HG03060 (cell line): ENCODE data around the gene NIPAL4.
"Not testable (repeated sequence)": the region's sequence is repeated elsewhere in the genome, so short reads cannot be mapped to it uniquely, and the experiment has no call there.

Experiments used
- ATAC-seq: cut with Tn5 transposase; IDR thresholded peaks from one replicate; pipeline ENCODE4 v1.9.1; 2021; ENCODE audit warnings: low read depth, moderate number of reproducible peaks; ENCODE audit not compliant: unreplicated experiment

The NIPAL4 gene

GRCh38 chr5:157481666-157482065, 21.7 kb downstream of the NIPAL4 start:
- ATAC-seq: no peak

GRCh38 chr5:157482702-157483101, 22.7 kb downstream of the NIPAL4 start:
- ATAC-seq: not testable (repeated sequence)

- ATAC-seq: no peak
Measured at GRCh38 chr5:157484768-157485167, 24.8 kb downstream of the NIPAL4 start.

- ATAC-seq: no peak
Measured at GRCh38 chr5:157485340-157485739, 25.3 kb downstream of the NIPAL4 start.

GRCh38 chr5:157485811-157486210, 25.8 kb downstream of the NIPAL4 start:
- no peak for ATAC-seq

DNA sequence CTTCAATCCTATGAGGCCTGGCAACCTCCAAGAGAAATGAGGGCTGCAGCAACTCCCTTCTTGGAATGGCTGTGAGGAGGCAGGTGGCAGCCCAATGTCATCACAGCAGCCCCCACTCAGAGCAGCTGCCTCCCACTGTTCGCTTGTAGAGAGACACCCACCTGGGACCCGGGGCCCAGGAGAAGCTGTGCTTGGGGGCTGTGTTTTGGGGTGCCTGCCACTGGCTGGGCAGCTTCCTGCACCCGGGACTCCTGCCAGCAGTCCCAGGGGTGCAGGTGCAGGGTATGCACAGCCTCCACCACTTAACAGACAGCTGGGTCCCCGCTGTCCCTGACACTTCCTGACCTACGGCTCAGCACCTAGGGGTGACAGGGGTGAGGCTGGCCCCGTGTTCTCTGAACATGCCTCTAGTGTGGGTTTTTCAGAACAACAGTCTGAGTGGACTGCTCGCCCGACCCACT, 26.2 kb downstream of the NIPAL4 start:
- no peak for ATAC-seq

DNA sequence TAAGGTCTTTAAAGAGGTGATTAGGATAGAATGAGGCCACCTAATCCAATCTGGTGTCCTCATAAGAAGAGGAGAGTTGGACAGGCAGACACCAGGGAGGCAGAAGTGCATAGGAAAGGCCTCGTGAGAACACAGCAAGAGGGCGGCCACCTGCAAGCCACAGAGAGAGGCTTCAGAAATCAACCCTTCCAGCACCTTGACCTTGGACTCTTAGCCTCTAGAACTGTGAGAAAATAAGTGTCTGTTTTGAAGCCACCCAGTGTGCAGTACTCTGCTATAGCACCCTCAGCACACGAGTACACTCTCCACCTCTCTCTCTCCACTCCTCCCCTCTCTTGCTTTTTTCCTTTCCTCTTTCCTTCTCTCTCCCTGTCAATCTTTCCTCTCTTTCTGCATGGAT, 26.8 kb downstream of the NIPAL4 start:
- no peak for ATAC-seq

DNA sequence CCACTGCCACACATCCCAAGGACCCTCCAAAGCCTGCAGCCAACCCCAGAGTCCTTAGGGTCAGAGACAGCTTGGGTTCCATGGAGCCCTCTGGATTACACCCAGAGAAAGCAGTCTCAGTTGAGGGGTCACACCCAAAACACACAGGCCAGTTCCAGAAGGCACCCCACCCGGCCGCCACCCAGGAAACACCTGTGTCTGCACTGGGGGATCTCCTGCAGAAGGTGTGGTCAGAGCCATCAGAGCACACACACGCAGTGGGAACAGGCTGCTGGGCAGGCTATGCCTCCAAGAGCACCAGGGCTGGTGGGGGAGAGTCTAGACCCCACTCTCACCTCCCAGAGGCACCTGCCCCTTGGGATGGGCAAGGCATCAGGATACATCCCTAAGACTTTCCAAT, 27.3 kb downstream of the NIPAL4 start:
- no peak for ATAC-seq

- ATAC-seq: no peak
Measured at GRCh38 chr5:157491471-157491995, 31.5 kb downstream of the NIPAL4 start.

DNA sequence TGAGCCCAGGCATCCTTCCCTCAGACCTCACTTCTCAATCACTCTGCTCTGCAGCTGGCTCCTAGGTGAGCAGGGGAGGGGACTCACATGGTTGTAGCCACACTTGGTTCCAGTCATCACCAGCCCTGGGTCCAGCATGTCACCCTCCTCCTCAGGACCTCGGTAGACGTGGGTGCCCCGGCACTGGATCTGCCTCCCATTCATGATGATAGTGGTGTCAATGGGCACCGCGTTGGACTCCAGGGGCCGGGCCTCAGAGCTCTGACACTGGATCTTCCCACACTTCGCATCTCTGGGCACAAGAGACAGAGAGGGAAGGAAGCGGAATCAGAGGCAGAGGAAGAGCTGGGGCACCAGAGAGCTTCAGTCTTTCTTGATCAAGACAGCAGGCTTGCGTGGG, 32.9 kb downstream of the NIPAL4 start:
- no peak for ATAC-seq

DNA sequence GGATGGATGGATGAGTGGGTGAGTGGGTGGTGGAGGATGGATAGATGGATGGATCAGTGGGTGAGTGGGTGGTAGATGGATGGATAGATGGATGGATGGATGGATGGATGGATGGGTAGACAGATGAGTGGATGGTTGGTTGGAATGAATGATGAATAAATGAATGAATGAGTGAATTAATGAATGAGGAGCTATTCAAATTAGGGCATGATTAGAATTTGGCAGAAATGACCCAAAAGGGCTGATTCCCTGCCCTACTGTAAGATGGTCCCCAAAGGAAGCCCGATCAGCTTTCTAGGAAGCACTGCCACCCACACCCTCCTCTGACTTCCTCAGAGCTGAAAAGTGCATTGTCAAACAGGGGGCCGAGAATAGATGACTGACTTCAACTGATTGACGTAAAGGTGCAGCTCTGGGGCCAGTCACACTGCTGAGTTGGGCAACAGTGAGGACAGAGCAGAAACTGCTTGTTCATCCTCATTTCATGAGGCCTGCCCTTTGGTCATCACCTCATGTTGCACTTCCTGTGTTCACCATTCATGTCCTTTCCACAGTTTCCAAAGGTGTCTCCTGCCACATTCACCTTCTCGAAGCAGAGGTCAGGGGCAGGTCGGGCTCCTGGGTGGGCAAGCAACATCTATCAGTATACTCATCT, 34.3 kb downstream of the NIPAL4 start:
- ATAC-seq: no peak

DNA sequence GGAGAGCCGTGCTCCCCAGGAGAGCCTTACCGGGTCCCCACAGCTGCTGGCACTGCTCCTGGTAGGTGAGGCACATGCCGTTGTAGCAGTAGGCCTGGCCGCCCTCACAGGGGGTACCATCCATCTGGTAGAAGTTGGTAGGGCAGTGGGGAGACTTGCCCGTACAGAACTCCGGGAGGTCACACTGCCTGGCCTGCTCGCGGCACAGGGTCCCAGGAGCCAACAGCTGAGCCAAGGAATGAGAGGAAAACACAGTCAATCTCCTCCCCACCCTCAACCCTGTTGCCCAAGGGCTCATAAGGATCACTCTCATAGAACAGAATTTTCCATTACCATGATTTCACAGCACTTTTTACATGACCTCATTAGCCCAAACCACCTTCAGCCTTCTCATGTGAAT, 36.9 kb downstream of the NIPAL4 start:
- no peak for ATAC-seq

DNA sequence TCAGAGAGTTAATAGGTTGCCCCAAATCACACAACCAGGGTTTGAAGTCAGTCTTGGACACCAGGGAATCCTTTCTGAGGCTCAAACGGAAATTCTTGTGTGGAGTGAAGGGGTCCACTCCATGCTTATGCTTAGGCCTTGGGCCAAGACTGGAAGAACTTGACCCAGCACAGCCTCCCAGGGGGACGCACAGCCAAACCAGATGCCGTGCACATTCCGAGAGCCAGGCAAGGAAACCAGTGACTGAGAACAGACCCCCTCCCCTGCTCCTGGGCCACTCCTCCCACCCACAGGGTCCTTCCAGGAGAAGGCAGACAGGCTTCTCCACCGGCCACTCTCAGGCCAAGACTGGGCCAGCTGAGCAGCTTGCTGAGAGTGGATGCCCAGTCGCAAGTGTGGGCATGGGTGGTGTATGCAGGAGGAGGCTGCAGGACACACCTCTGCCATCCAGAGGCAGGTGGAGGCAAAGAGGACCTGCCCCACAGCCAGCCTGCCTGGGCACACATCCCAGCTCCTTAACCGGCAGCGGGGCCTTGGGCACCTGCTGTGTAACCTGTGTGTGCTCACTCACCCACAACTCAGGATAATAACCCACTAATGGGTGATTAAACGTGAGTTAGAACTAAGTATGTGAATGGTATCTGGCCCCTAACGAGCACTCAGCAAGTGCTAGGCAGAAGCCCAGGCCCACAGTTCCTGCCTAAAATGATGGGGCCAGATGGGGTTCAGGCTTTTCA, 38.0 kb downstream of the NIPAL4 start:
- no peak for ATAC-seq

DNA sequence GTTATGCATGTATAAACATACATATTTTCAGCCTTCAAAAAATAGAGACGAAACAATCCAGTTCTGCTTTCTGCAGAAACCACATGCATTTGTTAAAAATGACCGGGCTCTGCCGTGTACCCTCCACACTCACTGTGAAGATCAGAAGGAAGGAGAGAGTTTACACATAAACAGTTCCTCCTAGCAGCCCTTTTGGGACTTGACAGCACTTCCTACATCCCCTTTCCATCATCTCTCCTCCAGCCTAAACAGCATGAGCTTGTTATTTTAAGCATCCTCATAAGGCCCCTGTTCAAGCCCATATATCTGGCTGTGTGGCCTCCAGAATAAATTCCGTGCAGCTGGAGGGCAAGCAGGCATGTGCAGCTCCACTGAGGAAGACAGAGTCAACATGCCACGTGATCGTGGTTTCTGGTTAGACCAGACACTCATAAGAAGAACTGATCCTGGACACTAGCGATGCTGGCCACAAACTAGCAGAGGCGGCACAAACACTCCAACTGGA, 42.2 kb downstream of the NIPAL4 start:
- ATAC-seq: peak; percentile 63

DNA sequence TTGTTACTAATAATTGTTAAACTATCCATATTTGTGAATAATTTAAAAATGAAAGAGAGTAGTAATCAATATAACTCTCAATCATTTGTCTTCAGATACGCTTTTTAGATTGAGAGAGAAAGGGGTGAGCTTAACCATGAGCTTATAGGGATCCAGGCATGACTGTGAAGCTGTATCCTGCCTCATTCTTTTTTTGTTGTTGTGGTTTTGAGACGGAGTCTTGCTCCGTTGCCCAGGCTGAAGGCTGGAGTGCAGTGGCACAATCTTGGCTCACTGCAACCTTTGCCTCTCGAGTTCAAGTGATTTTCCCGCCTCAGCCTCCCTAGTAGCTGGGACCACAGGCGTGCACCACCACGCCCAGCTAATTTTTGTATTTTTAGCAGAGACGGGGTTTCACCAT, 44.0 kb downstream of the NIPAL4 start:
- no peak for ATAC-seq

GRCh38 chr5:157505496-157505895, 45.5 kb downstream of the NIPAL4 start:
- no peak for ATAC-seq

- ATAC-seq: no peak
Measured at GRCh38 chr5:157506066-157506590, 46.1 kb downstream of the NIPAL4 start.

DNA sequence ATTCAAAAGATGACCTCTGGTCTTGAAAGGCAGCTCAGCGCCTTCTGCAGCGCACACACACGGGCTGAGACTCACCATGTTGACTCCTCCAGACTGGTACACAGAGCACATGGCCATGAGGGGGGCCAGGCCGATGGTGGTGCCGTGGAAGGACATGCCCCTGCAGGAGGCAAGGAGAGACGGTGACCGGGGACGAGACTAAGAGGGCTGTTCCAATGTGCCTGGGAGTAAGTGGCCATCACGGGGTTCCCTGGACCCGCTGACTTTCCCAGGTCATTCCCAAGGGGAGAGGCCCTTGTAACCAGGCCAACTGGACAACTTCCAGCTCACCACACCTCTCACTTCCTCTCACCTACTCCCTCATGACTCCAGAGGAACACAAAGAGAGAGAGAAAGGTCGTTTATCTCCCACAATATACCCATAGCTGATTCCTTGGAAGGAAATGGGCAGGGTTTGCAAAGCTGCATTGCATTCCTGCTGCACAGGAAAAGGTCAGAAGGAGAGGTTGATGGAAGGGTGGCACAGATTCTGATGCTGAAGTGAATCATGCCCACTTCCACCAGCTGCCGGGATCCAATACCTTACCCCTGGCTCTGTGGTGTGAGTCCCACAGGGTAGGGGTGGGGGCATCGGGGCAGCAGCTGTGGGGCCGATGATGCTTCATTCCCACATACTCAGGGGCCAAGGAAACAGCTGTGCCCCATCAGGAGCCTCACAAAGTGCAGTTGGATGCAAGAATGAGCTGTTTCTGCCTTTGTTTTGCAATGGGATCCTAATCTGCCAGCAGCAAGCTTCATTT, 47.2 kb downstream of the NIPAL4 start:
- ATAC-seq: no peak

- ATAC-seq: no peak
Measured at GRCh38 chr5:157509093-157509492, 49.1 kb downstream of the NIPAL4 start.

GRCh38 chr5:157509587-157509986, 49.6 kb downstream of the NIPAL4 start:
- no peak for ATAC-seq

DNA sequence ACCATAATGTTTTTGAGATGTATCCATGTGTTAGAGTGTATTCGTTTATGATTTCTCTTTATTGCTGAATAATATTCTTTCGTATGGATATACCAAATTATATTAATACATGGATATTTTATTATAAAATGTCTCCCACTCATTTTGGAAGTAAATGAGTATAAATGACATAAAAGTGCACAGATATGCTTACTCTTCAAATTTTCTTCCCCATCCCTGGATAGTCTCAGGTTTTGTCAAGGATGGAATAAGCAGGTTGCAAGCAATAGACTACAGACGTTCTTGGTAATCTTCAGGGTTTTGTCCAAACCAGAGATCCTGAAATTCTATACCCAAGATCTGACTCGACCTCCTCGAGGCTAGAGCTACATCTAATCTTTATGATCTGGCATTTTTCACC, 50.7 kb downstream of the NIPAL4 start:
- ATAC-seq: no peak
